ENCODE results near the gene IQUB. TPM values are rescaled to one million over a fixed set of nuclear protein-coding genes. Genes with fewer than 3 reads are reported as not detected.

IQUB gene
- total RNA-seq, 1 experiment from 2014 or later = 0.77 TPM

GRCh38 chr7:123573896-123574467 lies 39.6 kb upstream of the IQUB start (continued):
- TF ChIP-seq E2F4 (CRISPR knock-in tag; IDR thresholded peaks at IDR 0.05; ENCODE audit: borderline replicate concordance, low read depth) (no peak), ERG (CRISPR knock-in tag; IDR thresholded peaks at IDR 0.05) (no peak), ZNF396 (CRISPR knock-in tag; IDR thresholded peaks at IDR 0.05; ENCODE audit: borderline replicate concordance) (no peak), TP53 (CRISPR knock-in tag; IDR thresholded peaks at IDR 0.05) (no peak), FOXP1 (CRISPR knock-in tag; IDR thresholded peaks at IDR 0.05; ENCODE audit: borderline replicate concordance) (no peak)

GRCh38 chr7:123573341-123573740 lies 38.9 kb upstream of the IQUB start:
- TF ChIP-seq TCF7 (CRISPR knock-in tag; IDR thresholded peaks at IDR 0.05; ENCODE audit: low read depth) (no peak), ATF3 (CRISPR knock-in tag; conservative IDR thresholded peaks at IDR 0.05) (no peak), GABPB1 (CRISPR knock-in tag; IDR thresholded peaks at IDR 0.05) (no peak), ZMAT4 (CRISPR knock-in tag; IDR thresholded peaks at IDR 0.05) (no peak)
- Mint-ChIP-seq H3K27me3 (ENCODE audit: low read depth) (no peaks in the 10 kb centered on the region; the same call in 1 of the 2 replicates), H3K4me3 (no peak overlapping the region), H3K4me1 (peaks cover 38% of the 10 kb centered on the region), H3K9me3 (no peaks in the 10 kb centered on the region), H3K36me3 (no peaks in the 10 kb centered on the region), H3K27ac (no peak overlapping the region; the same call in 1 of the 2 replicates)
- DNase-seq (ENCODE audit: low spot score) (no peak), ATAC-seq (peak; percentile 87)
- ChIA-PET CTCF (interaction anchor here (0.7 to 3.0 kb wide), 3 partner anchors 79 to 224 kb away, joined by 3 to 10 read pairs (median 5); no protein-coding TSS in a partner anchor), POLR2A (no interaction called here)

GRCh38 chr7:123571684-123572083 lies 37.3 kb upstream of the IQUB start:
- Mint-ChIP-seq H3K4me1 (peaks cover 35% of the 10 kb centered on the region), H3K27me3 (ENCODE audit: low read depth) (no peaks in the 10 kb centered on the region; the same call in 1 of the 2 replicates), H3K4me3 (no peak overlapping the region), H3K36me3 (no peaks in the 10 kb centered on the region), H3K9me3 (no peaks in the 10 kb centered on the region), H3K27ac (no peak overlapping the region)
- ChIA-PET CTCF (interaction anchor here (1.5 kb wide), 1 partner anchor 9 kb away, joined by 6 read pairs; no protein-coding TSS in a partner anchor), POLR2A (no interaction called here)
- TF ChIP-seq ZSCAN18 (CRISPR knock-in tag; IDR thresholded peaks at IDR 0.05) (no peak), AFF4 (CRISPR knock-in tag; IDR thresholded peaks at IDR 0.05; ENCODE audit: borderline replicate concordance) (no peak)
- ATAC-seq = no peak
- DNase-seq (ENCODE audit: low spot score) = no peak
